Neural progenitor cell (in vitro differentiated cells): ENCODE results near the gene CAPN14. TPM values are rescaled to one million over a fixed set of nuclear protein-coding genes. Genes with fewer than 3 reads are reported as not detected.
A peak's percentile ranks its signal among the peaks of the same experiment; 100 is the strongest.

Source experiments
- DNase-seq: peaks from one replicate; pipeline ENCODE4 v3.0.0-alpha.2; 2016; ENCODE audit warnings: low spot score
- H2AFZ ChIP-seq: fragments of 200-600 bp; sonication (generic); replicated peaks from 2 replicates; pipeline ENCODE4 v1.6.1; 2016; ENCODE audit warnings: antibody characterized with exemption
- H3F3A ChIP-seq: fragments of 200-600 bp; sonication (generic); 2 replicates; pipeline ENCODE4 v1.6.1; 2016; ENCODE audit warnings: antibody characterized with exemption, low read depth
- H3K27ac ChIP-seq: fragments of 200-600 bp; sonication (generic); 2 replicates; pipeline ENCODE4 v1.5.1; 2016; ENCODE audit warnings: mild to moderate bottlenecking
- H3K27me3 ChIP-seq: fragments of 200-600 bp; sonication (generic); 2 replicates; pipeline ENCODE4 v1.6.1; 2016; ENCODE audit warnings: mild to moderate bottlenecking, moderate library complexity
- H3K36me3 ChIP-seq: fragments of 200-600 bp; sonication (generic); 2 replicates; pipeline ENCODE4 v1.5.1; 2016
- H3K4me1 ChIP-seq: fragments of 200-600 bp; sonication (generic); 2 replicates; pipeline ENCODE4 v1.6.1; 2016; ENCODE audit warnings: mixed run types
- H3K4me2 ChIP-seq: fragments of 200-600 bp; sonication (generic); 2 replicates; pipeline ENCODE4 v1.6.1; 2016
- H3K4me3 ChIP-seq: fragments of 200-600 bp; sonication (generic); 2 replicates; pipeline ENCODE4 v1.5.1; 2016
- H3K79me2 ChIP-seq: fragments of 200-600 bp; sonication (generic); 2 replicates; pipeline ENCODE4 v1.6.1; 2016; ENCODE audit warnings: low read depth
- H3K9ac ChIP-seq: fragments of 200-600 bp; sonication (generic); 2 replicates; pipeline ENCODE4 v1.6.1; 2016
- H3K9me3 ChIP-seq: fragments of 200-600 bp; sonication (generic); 2 replicates; pipeline ENCODE4 v1.5.1; 2016; ENCODE audit warnings: low read depth
- H4K20me1 ChIP-seq: fragments of 200-600 bp; sonication (generic); 2 replicates; pipeline ENCODE4 v1.6.1; 2016; ENCODE audit warnings: low read depth
- H3K27ac Mint-ChIP-seq: 3 replicates; pipeline ENCODE4 v1.8.0; 2021; ENCODE audit warnings: mixed read lengths
- H3K27me3 Mint-ChIP-seq: 2 replicates; pipeline ENCODE4 v1.8.0; 2022; ENCODE audit warnings: low read depth, mild to moderate bottlenecking, inconsistent platforms, moderate library complexity, mixed read lengths; ENCODE audit not compliant: insufficient read depth
- H3K36me3 Mint-ChIP-seq: 3 replicates; pipeline ENCODE4 v1.8.0; 2021; ENCODE audit warnings: mixed read lengths
- H3K4me1 Mint-ChIP-seq: 3 replicates; pipeline ENCODE4 v1.8.0; 2021; ENCODE audit warnings: mixed read lengths
- H3K4me3 Mint-ChIP-seq: 3 replicates; pipeline ENCODE4 v1.8.0; 2021; ENCODE audit warnings: mild to moderate bottlenecking, moderate library complexity, mixed read lengths
- H3K9me3 Mint-ChIP-seq: 3 replicates; pipeline ENCODE4 v1.8.0; 2020; ENCODE audit warnings: mixed read lengths
- CTCF ChIP-seq: fragments of 200-600 bp; sonication (generic); IDR thresholded peaks from 2 replicates; pipeline ENCODE4 v1.5.1; 2017; ENCODE audit warnings: antibody characterized with exemption, mild to moderate bottlenecking
- EZH2 ChIP-seq: fragments of 200-600 bp; sonication (generic); IDR thresholded peaks from 2 replicates; pipeline ENCODE4 v1.6.1; 2017; ENCODE audit warnings: antibody characterized with exemption, mild to moderate bottlenecking, moderate library complexity
- EZH2phosphoT487 ChIP-seq: fragments of 200-600 bp; sonication (generic); IDR thresholded peaks from 2 replicates; pipeline ENCODE4 v1.6.1; 2017; ENCODE audit warnings: antibody characterized with exemption
- total RNA-seq: library from RNA; depleted of rRNA; stranded (reverse); fragments of >200 nt; gene quantifications from 2 replicates; pipeline ENCODE4 v1.2.3, GENCODE V29; 2015; ENCODE audit warnings: low replicate concordance

The CAPN14 gene
- total RNA-seq, 1 donor from 2014 or later = 0.04 TPM

GRCh38 chr2:31140151-31140550 lies 77.2 kb downstream of the CAPN14 start:
- H3K4me1 ChIP-seq = peaks cover 15% of the 10 kb centered on the region
- TF ChIP-seq EZH2 = no peak
- no peak for TF ChIP-seq EZH2phosphoT487
- TF ChIP-seq CTCF = no peak

GRCh38 chr2:31139671-31140070 lies 77.6 kb downstream of the CAPN14 start:
- H3K9me3 ChIP-seq = no peaks in the 10 kb centered on the region
- H3K4me1 ChIP-seq = peaks cover 15% of the 10 kb centered on the region
- Mint-ChIP-seq H3K4me1 (peaks cover 6% of the 10 kb centered on the region), H3K4me3 (no peak overlapping the region), H3K27ac (no peak overlapping the region), H3K36me3 (no peaks in the 10 kb centered on the region), H3K27me3 (peaks cover 36% of the 10 kb centered on the region), H3K9me3 (no peaks in the 10 kb centered on the region)
- no peak overlapping the region for H2AFZ ChIP-seq
- no peak for TF ChIP-seq EZH2
- TF ChIP-seq CTCF = no peak
- no peak for TF ChIP-seq EZH2phosphoT487
- H3K4me3 ChIP-seq = no peak overlapping the region
- H3K9ac ChIP-seq = no peak overlapping the region
- H3K79me2 ChIP-seq = no peaks in the 10 kb centered on the region
- no peak overlapping the region for H3K4me2 ChIP-seq
- no peak for DNase-seq
- H4K20me1 ChIP-seq = peaks cover 3% of the 10 kb centered on the region
- H3K27me3 ChIP-seq = peaks cover 72% of the 10 kb centered on the region
- peaks cover 12% of the 10 kb centered on the region for H3F3A ChIP-seq
- H3K36me3 ChIP-seq = no peaks in the 10 kb centered on the region
- no peak overlapping the region for H3K27ac ChIP-seq

More at GRCh38 chr2:31140151-31140550, 77.2 kb downstream of the CAPN14 start:
- Histone ChIP-seq H3K79me2 (no peaks in the 10 kb centered on the region), H3F3A (peaks cover 12% of the 10 kb centered on the region), H3K36me3 (no peaks in the 10 kb centered on the region), H3K27ac (no peak overlapping the region), H2AFZ (no peak overlapping the region), H3K9ac (no peak overlapping the region), H3K9me3 (no peaks in the 10 kb centered on the region), H3K4me3 (no peak overlapping the region), H3K4me2 (no peak overlapping the region), H3K27me3 (peaks cover 67% of the 10 kb centered on the region), H4K20me1 (peaks cover 3% of the 10 kb centered on the region)
- peaks cover 6% of the 10 kb centered on the region for H3K4me1 Mint-ChIP-seq
- no peaks in the 10 kb centered on the region for H3K36me3 Mint-ChIP-seq
- H3K9me3 Mint-ChIP-seq = no peaks in the 10 kb centered on the region
- no peak overlapping the region for H3K27ac Mint-ChIP-seq
- no peak overlapping the region for H3K4me3 Mint-ChIP-seq
- no peak for DNase-seq
- peaks cover 32% of the 10 kb centered on the region for H3K27me3 Mint-ChIP-seq

GRCh38 chr2:31138037-31138962 lies 79.0 kb downstream of the CAPN14 start, which contains the start of gene GALNT14:
TSS of gene GALNT14 (minus strand) at chr2:31138440. CDS start at chr2:31138086, 354 bp downstream.
- Histone ChIP-seq H3K4me3 (peak within 1 kb of the TSS; percentile 48), H3F3A (peaks cover 12% of the 10 kb centered on the region)

More at GRCh38 chr2:31138037-31138962, 79.0 kb downstream of the CAPN14 start, which contains the start of gene GALNT14:
- H3K27me3 Mint-ChIP-seq = peaks cover 41% of the 10 kb centered on the region
- Histone ChIP-seq H3K4me1 (peaks cover 12% of the 10 kb centered on the region), H3K4me2 (peak within 1 kb of the TSS; percentile 64), H4K20me1 (peaks cover 3% of the 10 kb centered on the region), H2AFZ (peak within 1 kb of the TSS; percentile 30), H3K27me3 (peaks cover 75% of the 10 kb centered on the region), H3K36me3 (no peaks in the 10 kb centered on the region), H3K9ac (no peak within 1 kb of the TSS), H3K9me3 (no peaks in the 10 kb centered on the region), H3K79me2 (no peaks in the 10 kb centered on the region), H3K27ac (no peak within 1 kb of the TSS)
- H3K4me1 Mint-ChIP-seq = peaks cover 6% of the 10 kb centered on the region
- H3K4me3 Mint-ChIP-seq = peak within 1 kb of the TSS; percentile 82
- H3K27ac Mint-ChIP-seq = no peak within 1 kb of the TSS
- no peak for TF ChIP-seq EZH2phosphoT487
- TF ChIP-seq CTCF = peak; percentile 56
- peak; percentile 81 for TF ChIP-seq EZH2
- no peaks in the 10 kb centered on the region for H3K9me3 Mint-ChIP-seq
- H3K36me3 Mint-ChIP-seq = no peaks in the 10 kb centered on the region
- peak; percentile 78 for DNase-seq
